GM23338 (cell line): ENCODE data around the gene NFAT5. TPM values are rescaled to one million over a fixed set of nuclear protein-coding genes. Genes with fewer than 3 reads are reported as not detected.

Experiments
- ATAC-seq: fragments of 200-7000 bp; cut with Tn5 transposase; 3 replicates; pipeline ENCODE4 v1.9.1; 2020
- DNase-seq: peaks from one replicate; pipeline ENCODE4 v3.0.0-alpha.2; 2015; ENCODE audit warnings: low spot score
- H2AFZ ChIP-seq: fragments of 200-600 bp; sonication (generic); 2 replicates; pipeline ENCODE4 v1.8.0; 2016; ENCODE audit warnings: antibody characterized with exemption, mild to moderate bottlenecking, moderate library complexity
- H3F3A ChIP-seq: fragments of 200-600 bp; sonication (generic); replicated peaks from 2 replicates; pipeline ENCODE4 v1.8.0; 2017; ENCODE audit warnings: antibody characterized with exemption, mixed run types, low read depth
- H3K27ac ChIP-seq: fragments of 200-600 bp; sonication (generic); 2 replicates; pipeline ENCODE4 v1.6.1; 2016; ENCODE audit warnings: low read depth
- H3K27me3 ChIP-seq: fragments of 200-600 bp; sonication (generic); 2 replicates; pipeline ENCODE4 v1.8.0; 2016; ENCODE audit warnings: mild to moderate bottlenecking, mixed run types, moderate library complexity; ENCODE audit not compliant: insufficient read depth
- H3K36me3 ChIP-seq: fragments of 200-600 bp; sonication (generic); 2 replicates; pipeline ENCODE4 v1.8.0; 2016; ENCODE audit warnings: mild to moderate bottlenecking; ENCODE audit not compliant: insufficient read depth
- H3K4me1 ChIP-seq: fragments of 200-600 bp; sonication (generic); 2 replicates; pipeline ENCODE4 v1.8.0; 2016; ENCODE audit warnings: mild to moderate bottlenecking, moderate library complexity; ENCODE audit not compliant: insufficient read depth
- H3K4me2 ChIP-seq: fragments of 200-600 bp; sonication (generic); 2 replicates; pipeline ENCODE4 v1.7.1; 2017; ENCODE audit warnings: mixed run types
- H3K4me3 ChIP-seq: fragments of 200-600 bp; sonication (generic); 2 replicates; pipeline ENCODE4 v1.6.1; 2016; ENCODE audit warnings: mixed run types
- H3K79me2 ChIP-seq: fragments of 200-600 bp; sonication (generic); replicated peaks from 2 replicates; pipeline ENCODE4 v1.8.0; 2017; ENCODE audit warnings: mild to moderate bottlenecking; ENCODE audit not compliant: insufficient read depth
- H3K9me2 ChIP-seq: fragments of 200-600 bp; sonication (generic); 2 replicates; pipeline ENCODE4 v1.8.0; 2017; ENCODE audit not compliant: insufficient read depth
- H4K20me1 ChIP-seq: fragments of 200-600 bp; sonication (generic); replicated peaks from 2 replicates; pipeline ENCODE4 v1.8.0; 2017; ENCODE audit warnings: mild to moderate bottlenecking; ENCODE audit not compliant: insufficient read depth
- H3K27ac Mint-ChIP-seq: 2 replicates; pipeline ENCODE4 v1.8.0; 2020; ENCODE audit warnings: inconsistent platforms, mild to moderate bottlenecking, moderate library complexity, mixed read lengths
- H3K27me3 Mint-ChIP-seq: 3 replicates; pipeline ENCODE4 v1.8.0; 2022; ENCODE audit warnings: low read depth, mild to moderate bottlenecking, moderate library complexity, mixed read lengths, inconsistent platforms; ENCODE audit not compliant: insufficient read depth, poor library complexity
- H3K36me3 Mint-ChIP-seq: 3 replicates; pipeline ENCODE4 v1.8.0; 2021; ENCODE audit warnings: low read depth, mild to moderate bottlenecking, inconsistent platforms, moderate library complexity, mixed read lengths
- H3K4me1 Mint-ChIP-seq: 3 replicates; pipeline ENCODE4 v1.8.0; 2020; ENCODE audit warnings: mild to moderate bottlenecking, inconsistent platforms, mixed read lengths
- H3K4me3 Mint-ChIP-seq: 3 replicates; pipeline ENCODE4 v1.8.0; 2021; ENCODE audit warnings: moderate library complexity, mild to moderate bottlenecking, inconsistent platforms, mixed read lengths
- H3K9me3 Mint-ChIP-seq: 3 replicates; pipeline ENCODE4 v1.8.0; 2020; ENCODE audit warnings: moderate library complexity, mild to moderate bottlenecking, inconsistent platforms, mixed read lengths
- EZH2 ChIP-seq: fragments of 200-600 bp; sonication (generic); IDR thresholded peaks from one replicate; pipeline ENCODE4 v1.8.0; 2017; ENCODE audit warnings: antibody characterized with exemption, mild to moderate bottlenecking, low read depth; ENCODE audit not compliant: unreplicated experiment
- polyA plus RNA-seq: library from polyadenylated mRNA; unstranded; fragments of >200 nt; fragmentation: Nextera tagmentation; extraction: Ambion mirVana; gene quantifications from 2 replicates; pipeline ENCODE4 v1.2.1, GENCODE V29; 2016
- total RNA-seq: library from RNA; depleted of rRNA; stranded (reverse); fragments of >200 nt; shearing (Covaris generic); gene quantifications from 2 replicates; pipeline ENCODE4 v1.2.3, GENCODE V29; 2014
- TF ChIP-seq, protein P1 (sequence below): fragments of 250-450 bp; sonication (Bioruptor Pico); IDR thresholded peaks from 2 replicates; pipeline ENCODE4 v1.5.0; 2020; ENCODE audit warnings: mild to moderate bottlenecking, moderate library complexity
- TF ChIP-seq, protein P2 (sequence below), 2 experiments: fragments of 200-600 bp in 1 of 2; sonication (generic) in 1 of 2; conservative IDR thresholded peaks; 2 replicates each; pipeline versions ENCODE4 v1.5.1 to v1.6.1; 2016 to 2017; ENCODE audit warnings: antibody characterized with exemption in 2 of 2, low read depth in 2 of 2, mild to moderate bottlenecking in 2 of 2, moderate library complexity in 1 of 2

Gene NFAT5
- total and polyA plus RNA-seq, 2 experiments from 2014 or later = 10.6 to 27.0 TPM

DNA sequence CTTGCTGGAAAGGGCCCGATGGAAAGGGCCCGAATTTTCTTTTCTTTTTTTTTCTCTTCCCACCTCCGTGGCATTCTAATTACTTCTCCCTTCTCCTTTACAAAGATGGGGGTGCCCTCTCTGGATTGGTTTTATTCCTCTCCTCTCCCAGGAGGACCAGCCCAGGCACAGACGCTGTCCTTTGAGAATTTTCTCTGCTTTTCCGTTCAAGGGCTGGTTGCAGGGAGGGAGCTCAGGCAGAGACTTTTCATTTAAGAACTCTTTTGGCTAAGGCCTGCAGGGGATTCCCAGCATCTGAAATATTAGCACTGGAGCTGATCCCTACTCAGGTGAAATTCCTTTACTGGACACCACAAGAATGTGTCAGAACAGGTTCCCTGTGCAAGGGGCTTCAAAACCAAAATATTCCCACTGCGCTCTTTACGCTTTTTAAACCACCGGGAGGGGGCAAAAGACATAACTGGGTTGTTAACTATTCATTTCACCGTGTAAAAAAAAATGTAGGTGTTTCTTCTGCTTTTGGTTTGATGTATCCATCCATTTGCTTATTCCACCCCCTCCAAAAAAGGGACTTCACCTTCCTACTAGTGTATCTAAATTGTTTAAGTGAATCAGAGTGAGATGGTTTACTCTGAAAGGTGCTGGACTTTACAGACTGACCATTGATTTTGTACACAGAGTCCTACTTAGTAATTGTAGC, 1.4 kb downstream of the NFAT5 start:
- H3K4me1 Mint-ChIP-seq = peaks cover 42% of the 10 kb centered on the region
- H3K36me3 ChIP-seq = no peaks in the 10 kb centered on the region
- DNase-seq = peak; percentile 50
- H3F3A ChIP-seq = peaks cover 7% of the 10 kb centered on the region; the same call in 1 of the 2 replicates
- H3K4me1 ChIP-seq = peaks cover 39% of the 10 kb centered on the region
- TF ChIP-seq, protein P1, sequence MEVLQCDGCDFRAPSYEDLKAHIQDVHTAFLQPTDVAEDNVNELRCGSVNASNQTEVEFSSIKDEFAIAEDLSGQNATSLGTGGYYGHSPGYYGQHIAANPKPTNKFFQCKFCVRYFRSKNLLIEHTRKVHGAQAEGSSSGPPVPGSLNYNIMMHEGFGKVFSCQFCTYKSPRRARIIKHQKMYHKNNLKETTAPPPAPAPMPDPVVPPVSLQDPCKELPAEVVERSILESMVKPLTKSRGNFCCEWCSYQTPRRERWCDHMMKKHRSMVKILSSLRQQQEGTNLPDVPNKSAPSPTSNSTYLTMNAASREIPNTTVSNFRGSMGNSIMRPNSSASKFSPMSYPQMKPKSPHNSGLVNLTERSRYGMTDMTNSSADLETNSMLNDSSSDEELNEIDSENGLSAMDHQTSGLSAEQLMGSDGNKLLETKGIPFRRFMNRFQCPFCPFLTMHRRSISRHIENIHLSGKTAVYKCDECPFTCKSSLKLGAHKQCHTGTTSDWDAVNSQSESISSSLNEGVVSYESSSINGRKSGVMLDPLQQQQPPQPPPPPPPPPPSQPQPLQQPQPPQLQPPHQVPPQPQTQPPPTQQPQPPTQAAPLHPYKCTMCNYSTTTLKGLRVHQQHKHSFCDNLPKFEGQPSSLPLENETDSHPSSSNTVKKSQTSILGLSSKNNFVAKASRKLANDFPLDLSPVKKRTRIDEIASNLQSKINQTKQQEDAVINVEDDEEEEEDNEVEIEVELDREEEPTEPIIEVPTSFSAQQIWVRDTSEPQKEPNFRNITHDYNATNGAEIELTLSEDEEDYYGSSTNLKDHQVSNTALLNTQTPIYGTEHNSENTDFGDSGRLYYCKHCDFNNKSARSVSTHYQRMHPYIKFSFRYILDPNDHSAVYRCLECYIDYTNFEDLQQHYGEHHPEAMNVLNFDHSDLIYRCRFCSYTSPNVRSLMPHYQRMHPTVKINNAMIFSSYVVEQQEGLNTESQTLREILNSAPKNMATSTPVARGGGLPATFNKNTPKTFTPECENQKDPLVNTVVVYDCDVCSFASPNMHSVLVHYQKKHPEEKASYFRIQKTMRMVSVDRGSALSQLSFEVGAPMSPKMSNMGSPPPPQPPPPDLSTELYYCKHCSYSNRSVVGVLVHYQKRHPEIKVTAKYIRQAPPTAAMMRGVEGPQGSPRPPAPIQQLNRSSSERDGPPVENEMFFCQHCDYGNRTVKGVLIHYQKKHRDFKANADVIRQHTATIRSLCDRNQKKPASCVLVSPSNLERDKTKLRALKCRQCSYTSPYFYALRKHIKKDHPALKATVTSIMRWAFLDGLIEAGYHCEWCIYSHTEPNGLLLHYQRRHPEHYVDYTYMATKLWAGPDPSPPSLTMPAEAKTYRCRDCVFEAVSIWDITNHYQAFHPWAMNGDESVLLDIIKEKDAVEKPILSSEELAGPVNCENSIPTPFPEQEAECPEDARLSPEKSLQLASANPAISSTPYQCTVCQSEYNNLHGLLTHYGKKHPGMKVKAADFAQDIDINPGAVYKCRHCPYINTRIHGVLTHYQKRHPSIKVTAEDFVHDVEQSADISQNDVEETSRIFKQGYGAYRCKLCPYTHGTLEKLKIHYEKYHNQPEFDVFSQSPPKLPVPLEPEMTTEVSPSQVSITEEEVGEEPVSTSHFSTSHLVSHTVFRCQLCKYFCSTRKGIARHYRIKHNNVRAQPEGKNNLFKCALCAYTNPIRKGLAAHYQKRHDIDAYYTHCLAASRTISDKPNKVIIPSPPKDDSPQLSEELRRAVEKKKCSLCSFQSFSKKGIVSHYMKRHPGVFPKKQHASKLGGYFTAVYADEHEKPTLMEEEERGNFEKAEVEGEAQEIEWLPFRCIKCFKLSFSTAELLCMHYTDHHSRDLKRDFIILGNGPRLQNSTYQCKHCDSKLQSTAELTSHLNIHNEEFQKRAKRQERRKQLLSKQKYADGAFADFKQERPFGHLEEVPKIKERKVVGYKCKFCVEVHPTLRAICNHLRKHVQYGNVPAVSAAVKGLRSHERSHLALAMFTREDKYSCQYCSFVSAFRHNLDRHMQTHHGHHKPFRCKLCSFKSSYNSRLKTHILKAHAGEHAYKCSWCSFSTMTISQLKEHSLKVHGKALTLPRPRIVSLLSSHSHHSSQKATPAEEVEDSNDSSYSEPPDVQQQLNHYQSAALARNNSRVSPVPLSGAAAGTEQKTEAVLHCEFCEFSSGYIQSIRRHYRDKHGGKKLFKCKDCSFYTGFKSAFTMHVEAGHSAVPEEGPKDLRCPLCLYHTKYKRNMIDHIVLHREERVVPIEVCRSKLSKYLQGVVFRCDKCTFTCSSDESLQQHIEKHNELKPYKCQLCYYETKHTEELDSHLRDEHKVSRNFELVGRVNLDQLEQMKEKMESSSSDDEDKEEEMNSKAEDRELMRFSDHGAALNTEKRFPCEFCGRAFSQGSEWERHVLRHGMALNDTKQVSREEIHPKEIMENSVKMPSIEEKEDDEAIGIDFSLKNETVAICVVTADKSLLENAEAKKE (CRISPR knock-in tag) = no peak
- TF ChIP-seq, protein P2, sequence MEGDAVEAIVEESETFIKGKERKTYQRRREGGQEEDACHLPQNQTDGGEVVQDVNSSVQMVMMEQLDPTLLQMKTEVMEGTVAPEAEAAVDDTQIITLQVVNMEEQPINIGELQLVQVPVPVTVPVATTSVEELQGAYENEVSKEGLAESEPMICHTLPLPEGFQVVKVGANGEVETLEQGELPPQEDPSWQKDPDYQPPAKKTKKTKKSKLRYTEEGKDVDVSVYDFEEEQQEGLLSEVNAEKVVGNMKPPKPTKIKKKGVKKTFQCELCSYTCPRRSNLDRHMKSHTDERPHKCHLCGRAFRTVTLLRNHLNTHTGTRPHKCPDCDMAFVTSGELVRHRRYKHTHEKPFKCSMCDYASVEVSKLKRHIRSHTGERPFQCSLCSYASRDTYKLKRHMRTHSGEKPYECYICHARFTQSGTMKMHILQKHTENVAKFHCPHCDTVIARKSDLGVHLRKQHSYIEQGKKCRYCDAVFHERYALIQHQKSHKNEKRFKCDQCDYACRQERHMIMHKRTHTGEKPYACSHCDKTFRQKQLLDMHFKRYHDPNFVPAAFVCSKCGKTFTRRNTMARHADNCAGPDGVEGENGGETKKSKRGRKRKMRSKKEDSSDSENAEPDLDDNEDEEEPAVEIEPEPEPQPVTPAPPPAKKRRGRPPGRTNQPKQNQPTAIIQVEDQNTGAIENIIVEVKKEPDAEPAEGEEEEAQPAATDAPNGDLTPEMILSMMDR (conservative IDR thresholded peaks at IDR 0.05; ENCODE audit: low read depth in 2 of 2) = peak in 1 of 2 experiments; percentile 33; a peak in 2 of 4 replicates
- no peak for TF ChIP-seq EZH2
- peaks cover 55% of the 10 kb centered on the region for H3K79me2 ChIP-seq
- H3K27me3 ChIP-seq = no peaks in the 10 kb centered on the region
- H3K4me2 ChIP-seq = peak overlapping the region; percentile 89
- ATAC-seq = peak; percentile 2; the same call in 2 of the 3 replicates
- H3K4me3 Mint-ChIP-seq = peak overlapping the region; percentile 95
- H3K9me2 ChIP-seq = no peaks in the 10 kb centered on the region
- H3K27ac ChIP-seq = peak overlapping the region; percentile 96
- peaks cover 8% of the 10 kb centered on the region for H3K27me3 Mint-ChIP-seq
- peak overlapping the region; percentile 60; the same call in 1 of the 2 replicates for H2AFZ ChIP-seq
- peak overlapping the region; percentile 96 for H3K27ac Mint-ChIP-seq
- H3K4me3 ChIP-seq = peak overlapping the region; percentile 79
- H3K36me3 Mint-ChIP-seq = no peaks in the 10 kb centered on the region; the same call in 2 of the 3 replicates
- H3K9me3 Mint-ChIP-seq = no peaks in the 10 kb centered on the region; the same call in 2 of the 3 replicates
- no peaks in the 10 kb centered on the region for H4K20me1 ChIP-seq
